ENCODE data around the gene MRPL12. TPM values are rescaled to one million over a fixed set of nuclear protein-coding genes. Genes with fewer than 3 reads are reported as not detected.
A peak's percentile ranks its signal among the peaks of the same experiment; 100 is the strongest.

The MRPL12 gene
- total and polyA plus RNA-seq, 2 of the 13 experiments (the other 11 are each of a cell fraction or from before 2014, with no cell fraction given): 39.1 to 94.1 TPM

GRCh38 chr17:81711814-81712467 is 8.8 kb downstream of the MRPL12 start, which contains the start of gene SLC25A10 (continued):
- TF ChIP-seq ZFP36L1 (CRISPR knock-in tag; IDR thresholded peaks at IDR 0.05) (peak; percentile 99), ZNF230 (CRISPR knock-in tag; IDR thresholded peaks at IDR 0.05) (peak; percentile 95; the same call in 1 of the 2 replicates), NFE2 (CRISPR knock-in tag; IDR thresholded peaks at IDR 0.05) (peak; percentile 46; the same call in 1 of the 2 replicates), ZNF136 (CRISPR knock-in tag; IDR thresholded peaks at IDR 0.05; ENCODE audit: low read depth) (peak; percentile 80), ZNF619 (CRISPR knock-in tag; IDR thresholded peaks at IDR 0.05) (peak; percentile 88; the same call in 1 of the 2 replicates), IRF1 (CRISPR knock-in tag; IDR thresholded peaks at IDR 0.05; ENCODE audit: low read depth) (0 out of 2 replicates have a peak, but pooled peaks have one; percentile 88), ZNF660 (CRISPR knock-in tag; IDR thresholded peaks at IDR 0.05; ENCODE audit: borderline replicate concordance, low read depth) (peak; percentile 88; the same call in 1 of the 2 replicates), ZSCAN31 (CRISPR knock-in tag; IDR thresholded peaks at IDR 0.05; ENCODE audit: low read depth) (peak; percentile 100), ZNF317 (CRISPR knock-in tag; IDR thresholded peaks at IDR 0.05) (peak; percentile 83), ZNF710 (CRISPR knock-in tag; IDR thresholded peaks at IDR 0.05; ENCODE audit: borderline replicate concordance) (peak; percentile 92), SP1 (IDR thresholded peaks at IDR 0.05) (no peak), SP1 (CRISPR knock-in tag; IDR thresholded peaks at IDR 0.05) (peak; percentile 58), ATAD3A (CRISPR knock-in tag; IDR thresholded peaks at IDR 0.05) (peak; percentile 62; the same call in 1 of the 2 replicates), ZNF556 (CRISPR knock-in tag; IDR thresholded peaks at IDR 0.05; ENCODE audit: borderline replicate concordance) (peak; percentile 41; the same call in 1 of the 2 replicates), ARID2 (CRISPR knock-in tag; IDR thresholded peaks at IDR 0.05; ENCODE audit: borderline replicate concordance) (peak; percentile 96; the same call in 1 of the 2 replicates), TAF15 (IDR thresholded peaks at IDR 0.05; ENCODE audit: low read depth, low read length, poor library complexity, severe bottlenecking) (peak; percentile 91), ZNF350 (CRISPR knock-in tag; IDR thresholded peaks at IDR 0.05; ENCODE audit: borderline replicate concordance, low read depth) (peak; percentile 91), DR1 (CRISPR knock-in tag; IDR thresholded peaks at IDR 0.05) (peak; percentile 78), ZNF567 (CRISPR knock-in tag; IDR thresholded peaks at IDR 0.05; ENCODE audit: borderline replicate concordance) (peak; percentile 98)
- TF ChIP-seq, protein P1, sequence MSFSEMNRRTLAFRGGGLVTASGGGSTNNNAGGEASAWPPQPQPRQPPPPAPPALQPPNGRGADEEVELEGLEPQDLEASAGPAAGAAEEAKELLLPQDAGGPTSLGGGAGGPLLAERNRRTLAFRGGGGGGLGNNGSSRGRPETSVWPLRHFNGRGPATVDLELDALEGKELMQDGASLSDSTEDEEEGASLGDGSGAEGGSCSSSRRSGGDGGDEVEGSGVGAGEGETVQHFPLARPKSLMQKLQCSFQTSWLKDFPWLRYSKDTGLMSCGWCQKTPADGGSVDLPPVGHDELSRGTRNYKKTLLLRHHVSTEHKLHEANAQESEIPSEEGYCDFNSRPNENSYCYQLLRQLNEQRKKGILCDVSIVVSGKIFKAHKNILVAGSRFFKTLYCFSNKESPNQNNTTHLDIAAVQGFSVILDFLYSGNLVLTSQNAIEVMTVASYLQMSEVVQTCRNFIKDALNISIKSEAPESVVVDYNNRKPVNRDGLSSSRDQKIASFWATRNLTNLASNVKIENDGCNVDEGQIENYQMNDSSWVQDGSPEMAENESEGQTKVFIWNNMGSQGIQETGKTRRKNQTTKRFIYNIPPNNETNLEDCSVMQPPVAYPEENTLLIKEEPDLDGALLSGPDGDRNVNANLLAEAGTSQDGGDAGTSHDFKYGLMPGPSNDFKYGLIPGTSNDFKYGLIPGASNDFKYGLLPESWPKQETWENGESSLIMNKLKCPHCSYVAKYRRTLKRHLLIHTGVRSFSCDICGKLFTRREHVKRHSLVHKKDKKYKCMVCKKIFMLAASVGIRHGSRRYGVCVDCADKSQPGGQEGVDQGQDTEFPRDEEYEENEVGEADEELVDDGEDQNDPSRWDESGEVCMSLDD (CRISPR knock-in tag; IDR thresholded peaks at IDR 0.05; ENCODE audit: borderline replicate concordance): peak; percentile 97
- TF ChIP-seq, protein P2, sequence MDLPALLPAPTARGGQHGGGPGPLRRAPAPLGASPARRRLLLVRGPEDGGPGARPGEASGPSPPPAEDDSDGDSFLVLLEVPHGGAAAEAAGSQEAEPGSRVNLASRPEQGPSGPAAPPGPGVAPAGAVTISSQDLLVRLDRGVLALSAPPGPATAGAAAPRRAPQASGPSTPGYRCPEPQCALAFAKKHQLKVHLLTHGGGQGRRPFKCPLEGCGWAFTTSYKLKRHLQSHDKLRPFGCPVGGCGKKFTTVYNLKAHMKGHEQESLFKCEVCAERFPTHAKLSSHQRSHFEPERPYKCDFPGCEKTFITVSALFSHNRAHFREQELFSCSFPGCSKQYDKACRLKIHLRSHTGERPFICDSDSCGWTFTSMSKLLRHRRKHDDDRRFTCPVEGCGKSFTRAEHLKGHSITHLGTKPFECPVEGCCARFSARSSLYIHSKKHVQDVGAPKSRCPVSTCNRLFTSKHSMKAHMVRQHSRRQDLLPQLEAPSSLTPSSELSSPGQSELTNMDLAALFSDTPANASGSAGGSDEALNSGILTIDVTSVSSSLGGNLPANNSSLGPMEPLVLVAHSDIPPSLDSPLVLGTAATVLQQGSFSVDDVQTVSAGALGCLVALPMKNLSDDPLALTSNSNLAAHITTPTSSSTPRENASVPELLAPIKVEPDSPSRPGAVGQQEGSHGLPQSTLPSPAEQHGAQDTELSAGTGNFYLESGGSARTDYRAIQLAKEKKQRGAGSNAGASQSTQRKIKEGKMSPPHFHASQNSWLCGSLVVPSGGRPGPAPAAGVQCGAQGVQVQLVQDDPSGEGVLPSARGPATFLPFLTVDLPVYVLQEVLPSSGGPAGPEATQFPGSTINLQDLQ (CRISPR knock-in tag; IDR thresholded peaks at IDR 0.05): peak; percentile 98

Measured in HepG2 (cell line).